Fibroblast of villous mesenchyme (primary cell): ENCODE measurements around the gene PKIG. TPM values are rescaled to one million over a fixed set of nuclear protein-coding genes. Genes with fewer than 3 reads are reported as not detected.

Source experiments
- DNase-seq: peaks from one replicate; pipeline ENCODE4 v3.0.0-alpha.2; 2010; ENCODE audit warnings: low read depth
- H3K4me3 ChIP-seq: 2 replicates; pipeline ENCODE4 v1.5.1; 2011; ENCODE audit warnings: low read depth, mild to moderate bottlenecking, low read length
- CTCF ChIP-seq: IDR thresholded peaks from 2 replicates; pipeline ENCODE4 v1.5.1; 2012; ENCODE audit warnings: low read depth, mild to moderate bottlenecking, low read length; ENCODE audit not compliant: insufficient read depth
- total RNA-seq: library from RNA; depleted of rRNA; stranded (reverse); fragments of >200 nt; gene quantifications from 2 replicates; pipeline ENCODE4 v1.2.3, GENCODE V29; 2012

Gene PKIG
- total RNA-seq, 1 donor = 160 TPM

GRCh38 chr20:44629017-44629385 is 46.6 kb downstream of the PKIG start:
- DNase-seq = no peak
- H3K4me3 ChIP-seq = no peak overlapping the region
- TF ChIP-seq CTCF = no peak

- H3K4me3 ChIP-seq = no peak overlapping the region
- no peak for DNase-seq
- TF ChIP-seq CTCF = no peak
These were observed 47.2 kb downstream of the PKIG start for GRCh38 chr20:44629542-44629941.

- no peak for TF ChIP-seq CTCF
- H3K4me3 ChIP-seq = no peak overlapping the region
- no peak for DNase-seq
These were observed 47.9 kb downstream of the PKIG start for GRCh38 chr20:44630297-44630696.

GRCh38 chr20:44632103-44632752 is 49.8 kb downstream of the PKIG start:
- TF ChIP-seq CTCF = no peak
- no peak overlapping the region for H3K4me3 ChIP-seq
- DNase-seq = no peak

GRCh38 chr20:44633187-44633810 is 50.9 kb downstream of the PKIG start:
- DNase-seq = no peak
- TF ChIP-seq CTCF = no peak
- no peak overlapping the region for H3K4me3 ChIP-seq

- TF ChIP-seq CTCF = no peak
- no peak overlapping the region for H3K4me3 ChIP-seq
- DNase-seq = no peak
These were observed 51.7 kb downstream of the PKIG start for GRCh38 chr20:44633872-44634600.
